Activated T-cell treated with anti-CD3 and anti-CD28 coated beads, Interleukin-2, amount 50 U/mL, for 72 hours (primary cell): Measurements from ENCODE around the gene FAM111A. TPM values are rescaled to one million over a fixed set of nuclear protein-coding genes. Genes with fewer than 3 reads are reported as not detected.
A peak's percentile ranks its signal among the peaks of the same experiment; 100 is the strongest.

Experiments used
- ATAC-seq, 2 donors: fragments of 150-1000 bp; cut with Tn5 transposase; replicated peaks in 1 of 2; 2 replicates each; pipeline ENCODE4 v1.10.0; 2021; ENCODE audit warnings: moderate library complexity in 2 of 2, mild to moderate bottlenecking in 1 of 2
- DNase-seq, 2 donors: peaks; one replicate each; pipeline ENCODE4 v3.0.0; 2021 to 2022; ENCODE audit warnings: mixed read lengths in 1 of 2
- H3K27ac Mint-ChIP-seq: one replicate; pipeline ENCODE4 v1.8.0; 2022; ENCODE audit warnings: mild to moderate bottlenecking, moderate library complexity, mixed read lengths
- H3K27me3 Mint-ChIP-seq: one replicate; pipeline ENCODE4 v1.8.0; 2022; ENCODE audit warnings: low read depth, mixed read lengths
- H3K36me3 Mint-ChIP-seq, 2 donors: one replicate each; pipeline ENCODE4 v1.8.0; 2022; ENCODE audit warnings: mixed read lengths in 2 of 2, mild to moderate bottlenecking in 1 of 2; ENCODE audit not compliant: insufficient read depth in 2 of 2
- H3K4me1 Mint-ChIP-seq: one replicate; pipeline ENCODE4 v1.8.0; 2022; ENCODE audit warnings: low read depth, mixed read lengths
- H3K4me3 Mint-ChIP-seq, 2 donors: one replicate each; pipeline ENCODE4 v1.8.0; 2022; ENCODE audit warnings: mild to moderate bottlenecking in 2 of 2, mixed read lengths in 2 of 2, moderate library complexity in 2 of 2
- H3K9me3 Mint-ChIP-seq, 2 donors: one replicate each; pipeline ENCODE4 v1.8.0; 2022; ENCODE audit warnings: mixed read lengths in 2 of 2
- total RNA-seq, 2 donors: library from RNA; stranded (reverse); gene quantifications; one replicate each; pipeline ENCODE4 v1.2.3, GENCODE V29; 2022

FAM111A gene
- total RNA-seq, 2 donors from 2014 or later: 117 to 140 TPM

DNA sequence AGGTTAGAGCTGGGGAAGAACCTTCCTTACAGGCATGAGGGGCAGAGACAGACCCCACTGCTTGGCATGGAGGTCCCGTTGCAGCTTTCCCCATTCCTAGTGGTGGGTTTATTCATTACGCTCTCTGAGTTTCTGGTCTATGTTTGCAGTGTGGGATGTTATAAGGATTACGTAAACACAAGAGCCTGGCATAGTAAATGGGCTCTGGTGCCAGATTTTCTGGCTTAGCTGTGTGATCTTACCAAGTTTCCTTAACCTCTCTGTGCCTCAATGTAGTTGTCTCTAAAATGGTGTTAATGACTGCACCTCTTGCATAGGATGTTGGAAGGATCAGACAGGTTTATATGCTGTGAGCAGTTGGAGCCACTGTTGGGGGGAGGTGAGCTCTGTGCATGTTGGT, 44.4 kb downstream of the FAM111A start:
- no peak for ATAC-seq

GRCh38 chr11:59187587-59187986, 44.9 kb downstream of the FAM111A start:
- Mint-ChIP-seq H3K9me3 (no peaks in the 10 kb centered on the region), H3K27me3 (peaks cover 5% of the 10 kb centered on the region), H3K4me1 (no peaks in the 10 kb centered on the region), H3K36me3 (no peaks in the 10 kb centered on the region), H3K27ac (no peak overlapping the region), H3K4me3 (no peak overlapping the region)
- ATAC-seq (no peak), DNase-seq (no peak)

More for the DNA sequence above, 44.4 kb downstream of the FAM111A start:
- Mint-ChIP-seq H3K4me1 (no peaks in the 10 kb centered on the region), H3K4me3 (no peak overlapping the region), H3K9me3 (no peaks in the 10 kb centered on the region), H3K27ac (no peak overlapping the region), H3K27me3 (peaks cover 5% of the 10 kb centered on the region), H3K36me3 (no peaks in the 10 kb centered on the region)
- no peak for DNase-seq

DNA sequence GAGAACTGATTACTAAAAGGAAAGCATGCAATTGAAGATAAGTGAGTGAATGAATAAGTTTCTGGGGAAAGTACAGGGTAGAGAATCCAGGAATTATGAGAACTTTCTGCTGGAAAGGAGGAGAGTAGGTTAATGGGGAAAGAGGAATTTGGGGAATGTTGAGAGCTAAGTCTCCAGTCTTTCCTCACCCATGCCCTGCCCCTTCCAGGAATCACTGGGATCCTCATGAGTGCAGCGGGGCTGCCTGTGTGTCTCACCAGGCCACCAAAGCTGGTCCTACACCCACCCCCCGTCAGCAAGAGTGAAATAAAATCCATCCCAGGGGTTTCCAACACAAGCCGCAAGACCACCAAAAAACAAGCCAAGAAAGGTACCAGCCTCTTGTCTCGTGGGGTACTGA, 46.3 kb downstream of the FAM111A start:
- H3K27ac Mint-ChIP-seq: no peak overlapping the region
- H3K27me3 Mint-ChIP-seq: peaks cover 5% of the 10 kb centered on the region
- H3K4me1 Mint-ChIP-seq: no peaks in the 10 kb centered on the region
- no peaks in the 10 kb centered on the region for H3K36me3 Mint-ChIP-seq
- DNase-seq: no peak
- H3K9me3 Mint-ChIP-seq: no peaks in the 10 kb centered on the region
- ATAC-seq: no peak
- H3K4me3 Mint-ChIP-seq: no peak overlapping the region

DNA sequence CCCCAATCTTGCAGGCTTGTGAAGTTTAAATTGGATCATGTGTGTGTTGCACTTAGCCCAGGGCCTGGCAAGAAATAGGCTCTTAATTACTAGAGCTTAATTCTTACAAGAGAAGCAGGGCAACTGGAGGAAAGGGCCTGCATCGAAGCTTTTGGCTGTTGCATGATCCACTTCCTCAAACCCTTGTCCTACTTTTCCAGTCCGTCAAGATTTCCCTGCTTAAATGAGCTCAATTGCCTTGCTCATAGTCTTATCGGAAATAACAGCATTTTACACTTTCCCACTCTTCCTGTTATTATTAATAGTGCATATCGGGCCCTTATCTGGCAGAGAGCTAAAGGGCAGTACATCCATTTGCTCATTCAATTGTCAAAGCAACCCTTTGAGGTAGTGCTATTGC, 47.3 kb downstream of the FAM111A start:
- Mint-ChIP-seq H3K4me3 (no peak overlapping the region), H3K27ac (no peak overlapping the region), H3K9me3 (no peaks in the 10 kb centered on the region), H3K27me3 (peaks cover 5% of the 10 kb centered on the region), H3K4me1 (no peaks in the 10 kb centered on the region), H3K36me3 (no peaks in the 10 kb centered on the region)
- DNase-seq (no peak), ATAC-seq (no peak)

- no peaks in the 10 kb centered on the region for H3K9me3 Mint-ChIP-seq
- H3K27ac Mint-ChIP-seq: no peak overlapping the region
- no peak for DNase-seq
- H3K4me1 Mint-ChIP-seq: no peaks in the 10 kb centered on the region
- no peak for ATAC-seq
- peaks cover 5% of the 10 kb centered on the region for H3K27me3 Mint-ChIP-seq
- no peaks in the 10 kb centered on the region for H3K36me3 Mint-ChIP-seq
- H3K4me3 Mint-ChIP-seq: no peak overlapping the region
Measured at GRCh38 chr11:59191095-59191494, 48.4 kb downstream of the FAM111A start.

GRCh38 chr11:59191890-59192289, 49.2 kb downstream of the FAM111A start:
- no peaks in the 10 kb centered on the region for H3K36me3 Mint-ChIP-seq
- no peak for DNase-seq
- no peak overlapping the region for H3K27ac Mint-ChIP-seq
- no peaks in the 10 kb centered on the region for H3K4me1 Mint-ChIP-seq
- peaks cover 5% of the 10 kb centered on the region for H3K27me3 Mint-ChIP-seq
- H3K9me3 Mint-ChIP-seq: no peaks in the 10 kb centered on the region
- no peak overlapping the region for H3K4me3 Mint-ChIP-seq
- no peak for ATAC-seq

DNA sequence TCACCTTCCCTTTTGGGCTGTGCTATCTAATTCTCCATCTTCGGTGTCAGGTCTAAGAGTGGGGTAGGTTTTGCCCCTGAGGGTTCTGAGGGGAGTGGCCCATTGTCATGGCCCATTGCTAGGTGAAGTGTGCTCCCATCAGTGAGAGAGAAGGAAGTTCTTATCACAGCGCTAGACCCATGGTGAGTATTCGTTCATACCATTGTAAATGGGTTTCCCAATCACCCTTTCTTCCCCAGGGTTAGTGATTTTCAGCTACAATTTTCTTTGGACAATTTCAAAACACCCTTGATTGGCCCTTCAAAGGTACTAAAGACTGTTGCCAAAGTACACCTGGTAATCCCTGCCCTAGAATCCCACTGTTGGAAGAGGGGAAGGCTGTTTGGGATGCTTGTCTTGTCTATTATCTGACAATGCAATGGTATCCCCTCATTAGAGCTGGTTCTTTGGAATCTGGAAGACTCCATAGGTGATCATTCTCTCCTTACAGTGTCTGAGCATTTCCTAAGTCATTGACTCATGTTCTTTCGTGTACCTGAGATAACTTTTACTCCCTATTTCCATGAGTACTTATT, 49.9 kb downstream of the FAM111A start:
- H3K9me3 Mint-ChIP-seq: peaks cover 0 to under 1% of the 10 kb centered on the region in 2 donors
- peaks cover 7% of the 10 kb centered on the region for H3K27me3 Mint-ChIP-seq
- DNase-seq: no peak
- peaks cover 0 to 1% of the 10 kb centered on the region in 2 donors for H3K36me3 Mint-ChIP-seq
- no peak overlapping the region for H3K27ac Mint-ChIP-seq
- no peaks in the 10 kb centered on the region for H3K4me1 Mint-ChIP-seq
- no peak overlapping the region for H3K4me3 Mint-ChIP-seq
- no peak for ATAC-seq

DNA sequence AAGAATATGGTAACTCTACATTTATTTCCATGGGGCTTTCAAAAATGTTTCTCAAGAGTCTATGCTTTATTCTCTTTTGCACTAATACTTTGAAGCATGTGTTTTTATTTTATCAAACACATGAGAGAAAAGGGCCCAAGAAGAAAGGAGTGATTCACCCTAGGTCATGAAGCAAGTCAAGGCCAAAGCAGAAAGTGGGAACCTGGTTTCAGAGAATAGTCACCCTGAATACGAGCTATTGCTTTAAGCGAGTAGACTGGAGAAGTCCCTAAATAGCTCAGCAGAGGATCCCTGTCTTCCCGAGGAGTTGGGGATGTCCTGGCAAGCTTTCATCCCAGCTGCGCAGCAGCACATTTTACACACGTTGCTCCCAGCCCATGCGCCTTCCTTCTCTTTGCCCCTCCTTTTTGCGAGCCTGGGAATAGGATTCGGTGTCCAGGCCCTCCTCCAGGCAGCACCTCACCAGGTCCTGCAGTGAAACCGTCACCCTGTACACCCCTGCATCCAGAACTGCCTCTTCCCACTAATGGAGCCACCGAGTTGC, 51.0 kb downstream of the FAM111A start:
- ATAC-seq (no peak), DNase-seq (no peak)
- H3K36me3 Mint-ChIP-seq: peaks cover 0 to 2% of the 10 kb centered on the region in 2 donors
- peaks cover 18% of the 10 kb centered on the region for H3K27me3 Mint-ChIP-seq
- no peak overlapping the region for H3K27ac Mint-ChIP-seq
- H3K9me3 Mint-ChIP-seq: peaks cover 0 to 2% of the 10 kb centered on the region in 2 donors
- H3K4me1 Mint-ChIP-seq: no peaks in the 10 kb centered on the region
- H3K4me3 Mint-ChIP-seq: no peak overlapping the region

GRCh38 chr11:59195586-59195985, 52.9 kb downstream of the FAM111A start:
- Mint-ChIP-seq H3K36me3 (peaks cover 0 to 2% of the 10 kb centered on the region in 2 donors), H3K9me3 (peaks cover 0 to 2% of the 10 kb centered on the region in 2 donors), H3K4me1 (peaks cover 13% of the 10 kb centered on the region), H3K4me3 (no peak overlapping the region), H3K27me3 (peaks cover 18% of the 10 kb centered on the region), H3K27ac (no peak overlapping the region)
- DNase-seq (no peak), ATAC-seq (no peak)

DNA sequence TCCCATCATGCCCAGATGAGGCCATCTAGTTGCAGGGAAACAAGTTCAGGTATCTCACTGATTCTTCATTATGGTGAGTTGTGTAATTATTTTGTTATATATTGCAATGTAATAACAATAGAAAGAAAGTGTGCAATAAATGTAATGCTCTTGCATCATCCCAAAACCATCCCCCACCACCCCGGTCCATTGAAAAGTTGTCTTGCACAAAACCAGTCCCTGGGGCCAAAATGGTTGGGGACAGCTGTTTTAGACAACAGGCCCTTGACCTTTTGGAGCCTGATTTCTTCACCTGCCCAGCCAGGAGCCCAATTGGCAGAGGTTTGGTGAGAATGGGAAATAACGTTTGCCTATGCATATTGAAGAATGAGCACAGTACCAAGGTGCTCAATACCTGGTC, 54.1 kb downstream of the FAM111A start:
- no peak overlapping the region for H3K4me3 Mint-ChIP-seq
- no peak overlapping the region for H3K27ac Mint-ChIP-seq
- peaks cover 0 to 2% of the 10 kb centered on the region in 2 donors for H3K9me3 Mint-ChIP-seq
- DNase-seq (no peak), ATAC-seq (no peak)
- peaks cover 0 to 2% of the 10 kb centered on the region in 2 donors for H3K36me3 Mint-ChIP-seq
- H3K27me3 Mint-ChIP-seq: peaks cover 20% of the 10 kb centered on the region
- H3K4me1 Mint-ChIP-seq: peaks cover 13% of the 10 kb centered on the region

DNA sequence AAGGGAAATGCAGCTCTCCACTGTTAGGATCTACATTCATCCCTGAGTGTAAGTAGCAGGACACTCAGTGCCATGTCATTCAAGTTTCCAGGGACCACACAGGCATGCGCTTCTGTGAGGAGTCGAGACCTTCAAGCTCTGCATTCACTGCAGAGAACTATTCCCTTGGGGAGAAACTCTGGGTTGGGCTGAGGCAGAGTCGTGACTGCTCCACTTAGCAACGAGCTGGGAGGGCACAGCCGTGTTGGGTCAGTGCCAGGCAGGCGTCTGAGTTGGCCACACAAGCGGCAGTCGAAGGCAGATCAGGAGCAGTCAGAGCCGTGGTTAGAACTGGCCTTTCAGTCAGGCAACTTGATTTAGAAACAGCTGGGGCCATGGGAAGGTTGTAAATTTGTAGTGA, 55.3 kb downstream of the FAM111A start:
- Mint-ChIP-seq H3K27ac (no peak overlapping the region), H3K27me3 (peaks cover 30% of the 10 kb centered on the region), H3K9me3 (peaks cover 0 to 2% of the 10 kb centered on the region in 2 donors), H3K4me3 (no peak overlapping the region), H3K36me3 (peaks cover 0 to 2% of the 10 kb centered on the region in 2 donors), H3K4me1 (peaks cover 13% of the 10 kb centered on the region)
- ATAC-seq: no peak
- no peak for DNase-seq

DNA sequence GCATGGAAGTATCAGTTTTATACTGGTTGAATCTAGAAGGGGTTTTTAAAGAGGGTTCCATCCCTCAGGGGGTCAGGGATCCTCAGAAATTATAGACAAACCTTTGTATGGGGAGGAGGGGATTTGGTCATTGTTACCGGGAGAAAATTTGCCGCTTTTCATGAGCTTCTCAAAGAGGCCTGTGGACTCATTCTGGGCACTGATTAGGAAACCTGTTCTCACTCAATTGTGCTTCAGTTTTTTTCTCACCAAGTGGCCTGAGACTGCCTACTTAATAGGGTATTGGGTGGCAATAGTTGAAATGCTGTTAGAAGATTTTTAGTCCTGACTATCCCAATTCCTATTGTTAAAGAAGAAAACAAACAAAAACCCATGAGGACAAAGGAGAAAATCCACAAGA, 56.1 kb downstream of the FAM111A start:
- Mint-ChIP-seq H3K27ac (no peak overlapping the region), H3K4me3 (no peak overlapping the region), H3K4me1 (peaks cover 13% of the 10 kb centered on the region), H3K36me3 (peaks cover 0 to 2% of the 10 kb centered on the region in 2 donors), H3K27me3 (peaks cover 30% of the 10 kb centered on the region), H3K9me3 (peaks cover 0 to 2% of the 10 kb centered on the region in 2 donors)
- no peak for DNase-seq
- no peak for ATAC-seq

DNA sequence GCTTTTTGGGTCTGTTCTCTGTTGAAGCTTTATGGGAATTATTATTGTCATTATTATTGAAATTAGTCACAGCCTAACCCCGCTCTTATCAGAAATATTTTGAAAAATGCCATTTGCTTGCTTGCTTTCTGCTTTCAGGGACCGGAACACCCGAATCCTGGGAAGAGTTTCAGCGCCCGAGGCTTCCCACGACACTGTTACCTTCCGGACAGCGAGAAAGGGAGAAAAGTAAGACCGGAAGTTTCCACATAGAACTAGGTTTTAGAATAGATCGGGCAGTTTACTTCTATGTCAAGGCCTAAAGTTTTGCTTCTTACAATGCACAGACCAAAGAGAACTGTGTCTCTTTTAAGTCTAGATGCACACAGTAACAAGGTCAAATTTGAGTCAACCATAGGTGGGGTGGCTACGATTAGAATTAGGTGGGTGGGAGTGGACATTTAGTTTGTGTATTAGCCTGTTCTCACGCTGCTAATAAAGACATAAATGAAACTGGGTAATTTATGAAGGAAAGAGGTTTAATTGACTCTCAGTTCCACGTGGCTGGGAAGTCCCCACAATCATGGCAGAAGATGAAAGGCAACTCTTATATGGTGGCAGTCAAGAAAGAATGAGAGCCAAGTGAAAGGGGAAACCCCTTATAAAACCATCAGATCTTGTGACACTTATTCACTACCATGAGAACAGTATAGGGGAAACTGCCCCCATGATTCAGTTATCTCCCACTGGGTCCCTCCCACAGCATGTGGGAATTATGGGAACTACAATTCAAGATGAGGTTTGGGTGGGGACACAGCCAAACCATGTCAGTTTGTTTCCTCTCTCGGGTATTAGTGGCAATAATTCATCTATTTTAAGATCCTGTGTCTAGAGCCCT, 57.1 kb downstream of the FAM111A start:
- H3K27me3 Mint-ChIP-seq: peaks cover 30% of the 10 kb centered on the region
- peak overlapping the region; percentile 6 for H3K27ac Mint-ChIP-seq
- DNase-seq: peak; percentile 12 to 35
- peak; percentile 71 to 82 for ATAC-seq
- peak overlapping the region in 1 of 2 donors; percentile 8 for H3K4me3 Mint-ChIP-seq
- peaks cover 13% of the 10 kb centered on the region for H3K4me1 Mint-ChIP-seq
- H3K36me3 Mint-ChIP-seq: peaks cover 0 to 2% of the 10 kb centered on the region in 2 donors
- peaks cover 0 to 2% of the 10 kb centered on the region in 2 donors for H3K9me3 Mint-ChIP-seq
